Vagina (tissue), 2 donors: ENCODE data around the gene MYRIP. TPM values are rescaled to one million over a fixed set of nuclear protein-coding genes. Genes with fewer than 3 reads are reported as not detected.

Source experiments
- DNase-seq, 2 donors: peaks; one replicate each; pipeline ENCODE4 v3.0.0-alpha.2; 2017; ENCODE audit errors: extremely low spot score in 2 of 2
- H3K27ac ChIP-seq: fragments of 200-600 bp; sonication (generic); one replicate; pipeline ENCODE4 v1.5.1; 2019
- H3K27me3 ChIP-seq: fragments of 200-600 bp; sonication (generic); one replicate; pipeline ENCODE4 v1.5.1; 2019
- H3K36me3 ChIP-seq, 2 donors: fragments of 200-600 bp; sonication (generic); one replicate each; pipeline ENCODE4 v1.5.1; 2017 to 2019
- H3K4me1 ChIP-seq: fragments of 200-600 bp; sonication (generic); one replicate; pipeline ENCODE4 v1.5.1; 2019
- H3K4me3 ChIP-seq, 2 donors: fragments of 200-600 bp; sonication (generic); 1 replicate in 1 of 2; 2 replicates in 1 of 2; pipeline ENCODE4 v1.5.1; 2016 to 2019
- H3K9me3 ChIP-seq: fragments of 200-600 bp; sonication (generic); one replicate; pipeline ENCODE4 v1.5.1; 2019
- CTCF ChIP-seq, 3 experiments: fragments of 450-650 bp in 2 of 3; fragments of 200-600 bp in 1 of 3; sonication (generic) in 1 of 3; IDR thresholded peaks; one replicate each; pipeline ENCODE4 v1.5.1; 2017 to 2019; ENCODE audit warnings: antibody characterized with exemption in 3 of 3, mild to moderate bottlenecking in 2 of 3, moderate library complexity in 2 of 3
- POLR2A ChIP-seq, 2 donors: fragments of 450-650 bp; IDR thresholded peaks; one replicate each; pipeline ENCODE4 v1.6.1; 2017; ENCODE audit warnings: antibody characterized with exemption in 2 of 2, mild to moderate bottlenecking in 2 of 2, moderate library complexity in 2 of 2
- POLR2AphosphoS5 ChIP-seq, 2 donors: sonication (generic); formaldehyde crosslinking; IDR thresholded peaks; one replicate each; pipeline ENCODE4 v1.9.0; 2017; ENCODE audit warnings: antibody characterized with exemption in 2 of 2, mild to moderate bottlenecking in 2 of 2, low read depth in 1 of 2; ENCODE audit not compliant: insufficient read depth in 1 of 2
- intact Hi-C: fragments of 100-400 bp; cut with DNase I; formaldehyde crosslinking; loops from one replicate; pipeline ENCODE4 v1.15.1; 2023
- total RNA-seq: library from RNA; depleted of rRNA; stranded (reverse); fragments of >200 nt; gene quantifications from one replicate; pipeline ENCODE4 v1.2.3, GENCODE V29; 2016

The MYRIP gene
- total RNA-seq, 1 donor from 2014 or later = 7.4 TPM

GRCh38 chr3:40186508-40186907, 377.1 kb downstream of the MYRIP start:
- Histone ChIP-seq H3K9me3 (no peaks in the 10 kb centered on the region), H3K4me3 (no peak overlapping the region), H3K27ac (no peak overlapping the region), H3K36me3 (no peaks in the 10 kb centered on the region), H3K4me1 (no peaks in the 10 kb centered on the region), H3K27me3 (no peaks in the 10 kb centered on the region)
- intact Hi-C loops = loop anchor here (5.0 kb wide), 1 partner anchor 136 kb away; no protein-coding TSS in a partner anchor
- DNase-seq = no peak
- TF ChIP-seq CTCF (IDR thresholded peaks at IDR 0.05) (no peak), POLR2AphosphoS5 (IDR thresholded peaks at IDR 0.05; ENCODE audit: insufficient read depth in 1 of 2, low read depth in 1 of 2) (no peak), POLR2A (IDR thresholded peaks at IDR 0.05) (no peak)

GRCh38 chr3:40187945-40188344, 378.5 kb downstream of the MYRIP start:
- H3K27me3 ChIP-seq = no peaks in the 10 kb centered on the region
- no peaks in the 10 kb centered on the region for H3K36me3 ChIP-seq
- H3K27ac ChIP-seq = no peak overlapping the region
- no peaks in the 10 kb centered on the region for H3K9me3 ChIP-seq
- no peak for DNase-seq
- no peak overlapping the region for H3K4me3 ChIP-seq
- intact Hi-C loops = loop anchor here (5.0 kb wide), 1 partner anchor 134 kb away; no protein-coding TSS in a partner anchor
- TF ChIP-seq POLR2AphosphoS5 (IDR thresholded peaks at IDR 0.05; ENCODE audit: insufficient read depth in 1 of 2, low read depth in 1 of 2) (no peak), POLR2A (IDR thresholded peaks at IDR 0.05) (no peak), CTCF (IDR thresholded peaks at IDR 0.05) (no peak)
- H3K4me1 ChIP-seq = no peaks in the 10 kb centered on the region

GRCh38 chr3:40189118-40189517, 379.7 kb downstream of the MYRIP start:
- TF ChIP-seq POLR2A (IDR thresholded peaks at IDR 0.05) = no peak
- TF ChIP-seq CTCF (IDR thresholded peaks at IDR 0.05) = no peak
- no peak for TF ChIP-seq POLR2AphosphoS5 (IDR thresholded peaks at IDR 0.05; ENCODE audit: insufficient read depth in 1 of 2, low read depth in 1 of 2)
- no peak for DNase-seq
- intact Hi-C loops = loop anchor here (5.0 kb wide), 1 partner anchor 133 kb away; no protein-coding TSS in a partner anchor
- no peaks in the 10 kb centered on the region for H3K9me3 ChIP-seq
- no peak overlapping the region for H3K4me3 ChIP-seq
- H3K27ac ChIP-seq = no peak overlapping the region
- H3K27me3 ChIP-seq = no peaks in the 10 kb centered on the region
- H3K4me1 ChIP-seq = no peaks in the 10 kb centered on the region
- no peaks in the 10 kb centered on the region for H3K36me3 ChIP-seq

GRCh38 chr3:40190056-40190455, 380.6 kb downstream of the MYRIP start:
- H3K9me3 ChIP-seq = no peaks in the 10 kb centered on the region
- intact Hi-C loops = no loop called here
- no peaks in the 10 kb centered on the region for H3K4me1 ChIP-seq
- no peaks in the 10 kb centered on the region for H3K36me3 ChIP-seq
- TF ChIP-seq CTCF (IDR thresholded peaks at IDR 0.05) (no peak), POLR2A (IDR thresholded peaks at IDR 0.05) (no peak), POLR2AphosphoS5 (IDR thresholded peaks at IDR 0.05; ENCODE audit: insufficient read depth in 1 of 2, low read depth in 1 of 2) (no peak)
- H3K27ac ChIP-seq = no peak overlapping the region
- no peaks in the 10 kb centered on the region for H3K27me3 ChIP-seq
- DNase-seq = no peak
- H3K4me3 ChIP-seq = no peak overlapping the region

- H3K36me3 ChIP-seq = no peaks in the 10 kb centered on the region
- no peaks in the 10 kb centered on the region for H3K27me3 ChIP-seq
- intact Hi-C loops = no loop called here
- H3K9me3 ChIP-seq = no peaks in the 10 kb centered on the region
- no peaks in the 10 kb centered on the region for H3K4me1 ChIP-seq
- H3K4me3 ChIP-seq = no peak overlapping the region
- H3K27ac ChIP-seq = no peak overlapping the region
- TF ChIP-seq CTCF (IDR thresholded peaks at IDR 0.05) = no peak
- no peak for TF ChIP-seq POLR2AphosphoS5 (IDR thresholded peaks at IDR 0.05; ENCODE audit: insufficient read depth in 1 of 2, low read depth in 1 of 2)
- TF ChIP-seq POLR2A (IDR thresholded peaks at IDR 0.05) = no peak
- DNase-seq = peak in 1 of 2 donors; percentile 58
Observed at GRCh38 chr3:40191251-40191650, 381.8 kb downstream of the MYRIP start.
